ENCODE measurements around the gene GAB2.
"Not testable (repeated sequence)": the region's sequence is repeated elsewhere in the genome, so short reads cannot be mapped to it uniquely, and the experiment has no call there.

The GAB2 gene

GRCh38 chr11:78298291-78298771 is 119.3 kb downstream of the GAB2 start:
- TF ChIP-seq POLR2A (IDR thresholded peaks at IDR 0.05; ENCODE audit: low read length) (no peak), GATA1 (IDR thresholded peaks at IDR 0.05; ENCODE audit: low read depth, low read length) (no peak)
- DNase-seq = no peak

GRCh38 chr11:78295991-78296930 is 121.4 kb downstream of the GAB2 start:
- DNase-seq = no peak
- TF ChIP-seq POLR2A (IDR thresholded peaks at IDR 0.05; ENCODE audit: low read length) (no peak), GATA1 (IDR thresholded peaks at IDR 0.05; ENCODE audit: low read depth, low read length) (no peak)

GRCh38 chr11:78295347-78295746 is 122.3 kb downstream of the GAB2 start:
- TF ChIP-seq GATA1 (IDR thresholded peaks at IDR 0.05; ENCODE audit: low read depth, low read length) (no peak), POLR2A (IDR thresholded peaks at IDR 0.05; ENCODE audit: low read length) (no peak)
- DNase-seq = no peak

- not testable (repeated sequence) for DNase-seq
Measured at GRCh38 chr11:78294100-78294499, 123.5 kb downstream of the GAB2 start.

- DNase-seq = no peak
- TF ChIP-seq POLR2A (IDR thresholded peaks at IDR 0.05; ENCODE audit: low read length) (no peak), GATA1 (IDR thresholded peaks at IDR 0.05; ENCODE audit: low read depth, low read length) (no peak)
Measured at GRCh38 chr11:78293536-78293935, 124.1 kb downstream of the GAB2 start.

- peak; percentile 39 to 45 for DNase-seq
- TF ChIP-seq POLR2A (IDR thresholded peaks at IDR 0.05; ENCODE audit: low read length) = no peak
- no peak for TF ChIP-seq GATA1 (IDR thresholded peaks at IDR 0.05; ENCODE audit: low read depth, low read length)
Measured at GRCh38 chr11:78292109-78292803, 125.4 kb downstream of the GAB2 start.

GRCh38 chr11:78291503-78292108 is 126.0 kb downstream of the GAB2 start:
- DNase-seq = no peak
- TF ChIP-seq GATA1 (IDR thresholded peaks at IDR 0.05; ENCODE audit: low read depth, low read length) = no peak
- TF ChIP-seq POLR2A (IDR thresholded peaks at IDR 0.05; ENCODE audit: low read length) = no peak

GRCh38 chr11:78290293-78291176 is 127.1 kb downstream of the GAB2 start:
- peak; percentile 35 to 53 for DNase-seq
- no peak for TF ChIP-seq POLR2A (IDR thresholded peaks at IDR 0.05; ENCODE audit: low read length)
- TF ChIP-seq GATA1 (IDR thresholded peaks at IDR 0.05; ENCODE audit: low read depth, low read length) = no peak

- TF ChIP-seq POLR2A (IDR thresholded peaks at IDR 0.05; ENCODE audit: low read length) (no peak), GATA1 (IDR thresholded peaks at IDR 0.05; ENCODE audit: low read depth, low read length) (no peak)
- DNase-seq = no peak
Measured at GRCh38 chr11:78289552-78290292, 127.9 kb downstream of the GAB2 start.

GRCh38 chr11:78284260-78284659 is 133.4 kb downstream of the GAB2 start:
- no peak for DNase-seq
- TF ChIP-seq POLR2A (IDR thresholded peaks at IDR 0.05; ENCODE audit: low read length) (no peak), GATA1 (IDR thresholded peaks at IDR 0.05; ENCODE audit: low read depth, low read length) (no peak)

- no peak for TF ChIP-seq GATA1 (IDR thresholded peaks at IDR 0.05; ENCODE audit: low read depth, low read length)
- TF ChIP-seq POLR2A (IDR thresholded peaks at IDR 0.05; ENCODE audit: low read length) = no peak
- no peak for DNase-seq
Measured at GRCh38 chr11:78282821-78283220, 134.8 kb downstream of the GAB2 start.

- no peak for TF ChIP-seq GATA1 (IDR thresholded peaks at IDR 0.05; ENCODE audit: low read depth, low read length)
- no peak for TF ChIP-seq POLR2A (IDR thresholded peaks at IDR 0.05; ENCODE audit: low read length)
- no peak for DNase-seq
Measured at GRCh38 chr11:78281511-78281910, 136.1 kb downstream of the GAB2 start.

Data from erythroblast (primary cell).